GM12878 (cell line): ENCODE measurements around the gene SPTBN1.

Source experiments
- SMAD5 ChIP-seq: IDR thresholded peaks from 2 replicates; pipeline ENCODE4 v1.6.1; 2016; ENCODE audit warnings: antibody characterized with exemption, low read depth
- SMC3 ChIP-seq: IDR thresholded peaks from 2 replicates; pipeline ENCODE4 v1.6.1; 2011; ENCODE audit warnings: low read length, improper control_type of control experiment, borderline replicate concordance
- TARDBP ChIP-seq: IDR thresholded peaks from 2 replicates; pipeline ENCODE4 v1.6.1; 2016; ENCODE audit warnings: borderline replicate concordance
- TF ChIP-seq, protein P1 (sequence below), 3 experiments: IDR thresholded peaks in 2 of 3; conservative IDR thresholded peaks in 1 of 3; 2 replicates each; pipeline ENCODE4 v1.5.1; 2011; ENCODE audit warnings: low read depth in 3 of 3, low read length in 3 of 3, mild to moderate bottlenecking in 3 of 3, control low read depth in 2 of 3, moderate library complexity in 2 of 3, inconsistent platforms in 1 of 3, mixed read lengths in 1 of 3; ENCODE audit not compliant: control insufficient read depth in 2 of 3, insufficient read depth in 1 of 3; ENCODE audit errors: extremely low read depth in 1 of 3

DNA sequence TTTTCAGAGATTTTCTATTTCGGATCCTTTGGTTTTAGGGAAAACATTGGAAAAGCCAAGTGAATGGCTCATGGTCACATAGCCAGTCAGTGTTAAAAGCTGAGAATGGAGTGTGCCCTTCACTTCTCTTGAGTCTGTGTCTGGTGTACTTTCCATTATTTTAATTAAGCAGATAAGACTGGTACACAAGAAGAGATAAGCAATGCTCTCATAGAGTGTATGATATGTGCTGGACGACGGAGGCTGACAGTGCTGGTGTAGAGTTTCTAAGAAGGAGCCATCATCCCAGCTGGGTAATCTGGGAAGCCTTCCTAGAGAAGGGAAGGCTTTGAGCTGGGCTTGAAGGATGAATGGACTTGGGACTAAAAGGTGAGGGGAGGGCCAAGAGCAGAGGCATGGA is 93.3 kb downstream of the SPTBN1 start:
- TF ChIP-seq SMC3 (no peak), TARDBP (no peak), SMAD5 (no peak)
- TF ChIP-seq, protein P1, sequence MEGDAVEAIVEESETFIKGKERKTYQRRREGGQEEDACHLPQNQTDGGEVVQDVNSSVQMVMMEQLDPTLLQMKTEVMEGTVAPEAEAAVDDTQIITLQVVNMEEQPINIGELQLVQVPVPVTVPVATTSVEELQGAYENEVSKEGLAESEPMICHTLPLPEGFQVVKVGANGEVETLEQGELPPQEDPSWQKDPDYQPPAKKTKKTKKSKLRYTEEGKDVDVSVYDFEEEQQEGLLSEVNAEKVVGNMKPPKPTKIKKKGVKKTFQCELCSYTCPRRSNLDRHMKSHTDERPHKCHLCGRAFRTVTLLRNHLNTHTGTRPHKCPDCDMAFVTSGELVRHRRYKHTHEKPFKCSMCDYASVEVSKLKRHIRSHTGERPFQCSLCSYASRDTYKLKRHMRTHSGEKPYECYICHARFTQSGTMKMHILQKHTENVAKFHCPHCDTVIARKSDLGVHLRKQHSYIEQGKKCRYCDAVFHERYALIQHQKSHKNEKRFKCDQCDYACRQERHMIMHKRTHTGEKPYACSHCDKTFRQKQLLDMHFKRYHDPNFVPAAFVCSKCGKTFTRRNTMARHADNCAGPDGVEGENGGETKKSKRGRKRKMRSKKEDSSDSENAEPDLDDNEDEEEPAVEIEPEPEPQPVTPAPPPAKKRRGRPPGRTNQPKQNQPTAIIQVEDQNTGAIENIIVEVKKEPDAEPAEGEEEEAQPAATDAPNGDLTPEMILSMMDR (IDR thresholded peaks at IDR 0.05 in 2 of 3, conservative IDR thresholded peaks at IDR 0.05 in 1 of 3; ENCODE audit: control insufficient read depth in 2 of 3, extremely low read depth in 1 of 3, insufficient read depth in 1 of 3, low read depth in 3 of 3, low read length in 3 of 3): no peak
